ENCODE data around the gene TIMM13.

Gene TIMM13

DNA sequence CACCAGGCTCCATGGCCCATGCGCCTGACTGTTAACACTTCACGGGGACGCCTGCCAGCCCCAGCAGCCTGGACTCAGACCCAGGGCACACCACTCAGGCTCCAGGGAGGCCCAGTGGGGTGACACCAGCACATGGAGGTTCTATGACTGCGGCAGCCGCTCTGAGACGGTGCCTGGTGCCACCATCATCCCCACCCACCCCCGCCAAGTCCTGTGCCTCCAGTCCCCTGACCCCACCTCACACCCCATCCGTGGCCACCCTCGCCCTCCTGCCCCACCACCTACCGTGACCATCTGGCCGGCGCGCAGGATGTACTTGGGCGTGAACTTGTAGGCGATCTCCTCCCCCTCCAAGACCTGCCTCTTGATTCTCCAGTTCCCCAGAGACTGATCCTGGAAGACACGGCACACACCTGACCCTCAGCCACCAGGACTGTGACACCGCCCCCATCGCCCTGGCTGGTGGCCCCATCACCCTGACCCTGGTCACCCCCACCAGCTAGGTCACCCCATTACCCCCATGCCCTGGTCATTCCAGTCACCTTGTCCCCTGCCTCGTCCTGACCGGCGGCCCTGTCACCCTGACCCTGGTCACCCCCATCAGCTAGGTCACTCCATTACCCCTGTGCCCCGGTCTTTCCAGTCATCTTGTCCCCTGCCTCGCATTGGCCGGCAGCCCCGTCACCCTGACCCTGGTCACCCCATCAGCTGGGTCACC, 4.9 kb upstream of the TIMM13 start:
- peaks cover 56% of the 10 kb centered on the region for H3K36me3 ChIP-seq (ENCODE audit: control insufficient read depth, low read length)
- H3K4me2 ChIP-seq (ENCODE audit: low read length), result no peak overlapping the region
- H4K20me1 ChIP-seq (ENCODE audit: control insufficient read depth, insufficient read depth, low read depth, low read length), result no peaks in the 10 kb centered on the region
- H3K27me3 ChIP-seq (ENCODE audit: control insufficient read depth, low read length), result no peaks in the 10 kb centered on the region
- H3K9me2 ChIP-seq (replicated peaks; ENCODE audit: control insufficient read depth, low read length), result no peaks in the 10 kb centered on the region
- peaks cover 8% of the 10 kb centered on the region for H3K4me1 ChIP-seq (ENCODE audit: control insufficient read depth, low read length)
- no peak overlapping the region for H3K4me3 ChIP-seq (ENCODE audit: low read length)
- H3K9me3 ChIP-seq (ENCODE audit: control insufficient read depth, insufficient read depth, low read length), result no peaks in the 10 kb centered on the region
- peaks cover 10% of the 10 kb centered on the region for H3F3A ChIP-seq (ENCODE audit: control insufficient read depth, insufficient read depth)
- no peak for TF ChIP-seq EZH2phosphoT487 (IDR thresholded peaks at IDR 0.05; ENCODE audit: borderline replicate concordance, low read length)
- TF ChIP-seq, protein P1, sequence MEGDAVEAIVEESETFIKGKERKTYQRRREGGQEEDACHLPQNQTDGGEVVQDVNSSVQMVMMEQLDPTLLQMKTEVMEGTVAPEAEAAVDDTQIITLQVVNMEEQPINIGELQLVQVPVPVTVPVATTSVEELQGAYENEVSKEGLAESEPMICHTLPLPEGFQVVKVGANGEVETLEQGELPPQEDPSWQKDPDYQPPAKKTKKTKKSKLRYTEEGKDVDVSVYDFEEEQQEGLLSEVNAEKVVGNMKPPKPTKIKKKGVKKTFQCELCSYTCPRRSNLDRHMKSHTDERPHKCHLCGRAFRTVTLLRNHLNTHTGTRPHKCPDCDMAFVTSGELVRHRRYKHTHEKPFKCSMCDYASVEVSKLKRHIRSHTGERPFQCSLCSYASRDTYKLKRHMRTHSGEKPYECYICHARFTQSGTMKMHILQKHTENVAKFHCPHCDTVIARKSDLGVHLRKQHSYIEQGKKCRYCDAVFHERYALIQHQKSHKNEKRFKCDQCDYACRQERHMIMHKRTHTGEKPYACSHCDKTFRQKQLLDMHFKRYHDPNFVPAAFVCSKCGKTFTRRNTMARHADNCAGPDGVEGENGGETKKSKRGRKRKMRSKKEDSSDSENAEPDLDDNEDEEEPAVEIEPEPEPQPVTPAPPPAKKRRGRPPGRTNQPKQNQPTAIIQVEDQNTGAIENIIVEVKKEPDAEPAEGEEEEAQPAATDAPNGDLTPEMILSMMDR (IDR thresholded peaks at IDR 0.05; ENCODE audit: low read depth, low read length, poor library complexity, severe bottlenecking), result no peak
- H3K27ac ChIP-seq (ENCODE audit: low read depth, low read length), result no peak overlapping the region
- peaks cover 1% of the 10 kb centered on the region for H3K79me2 ChIP-seq (ENCODE audit: control insufficient read depth, low read length)

DNA sequence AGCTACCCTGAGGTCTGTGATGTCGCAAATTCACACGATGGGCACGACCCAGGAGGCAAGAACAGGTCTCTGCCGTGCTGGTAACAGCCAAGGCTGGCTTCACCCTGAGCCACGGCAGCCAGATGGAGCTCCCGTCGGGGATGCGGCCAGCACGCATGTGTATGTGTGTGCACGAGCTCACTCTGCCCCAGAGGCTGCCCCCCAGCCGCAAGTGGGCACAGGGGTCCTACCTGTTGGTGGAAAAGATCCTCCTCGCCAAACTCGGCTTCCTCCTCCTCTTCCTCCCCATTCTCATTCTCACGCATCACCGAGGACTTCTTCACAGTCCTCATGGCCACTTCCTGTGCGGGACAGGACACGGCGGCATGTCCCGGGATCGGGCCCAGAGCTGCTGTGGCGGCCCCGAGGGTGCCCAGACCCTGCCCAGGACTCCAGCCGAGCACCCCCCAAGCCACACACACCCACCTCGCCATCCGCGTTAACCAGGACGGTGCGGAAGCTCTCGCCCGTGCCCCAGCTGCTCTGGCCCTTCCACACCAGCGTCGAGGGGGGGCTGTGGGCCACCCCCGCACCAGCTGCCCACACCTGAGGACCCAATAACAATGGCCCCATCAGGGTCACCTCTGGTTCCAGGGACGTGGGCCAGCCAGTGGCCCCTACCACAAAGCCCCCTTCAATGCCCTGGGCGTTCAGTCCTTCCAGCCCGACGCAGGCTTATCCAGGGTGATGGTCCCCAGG, 4.1 kb upstream of the TIMM13 start:
- H3K9me3 ChIP-seq (ENCODE audit: control insufficient read depth, insufficient read depth, low read length), result no peaks in the 10 kb centered on the region
- H4K20me1 ChIP-seq (ENCODE audit: control insufficient read depth, insufficient read depth, low read depth, low read length), result no peaks in the 10 kb centered on the region
- TF ChIP-seq, protein P1 (IDR thresholded peaks at IDR 0.05; ENCODE audit: low read depth, low read length, poor library complexity, severe bottlenecking), result no peak
- no peak for TF ChIP-seq EZH2phosphoT487 (IDR thresholded peaks at IDR 0.05; ENCODE audit: borderline replicate concordance, low read length)
- H3F3A ChIP-seq (ENCODE audit: control insufficient read depth, insufficient read depth), result peaks cover 10% of the 10 kb centered on the region
- H3K4me1 ChIP-seq (ENCODE audit: control insufficient read depth, low read length), result peaks cover 9% of the 10 kb centered on the region
- peaks cover 9% of the 10 kb centered on the region for H3K79me2 ChIP-seq (ENCODE audit: control insufficient read depth, low read length)
- no peaks in the 10 kb centered on the region for H3K9me2 ChIP-seq (replicated peaks; ENCODE audit: control insufficient read depth, low read length)
- no peak overlapping the region for H3K4me2 ChIP-seq (ENCODE audit: low read length)
- H3K27ac ChIP-seq (ENCODE audit: low read depth, low read length), result no peak overlapping the region
- H3K36me3 ChIP-seq (ENCODE audit: control insufficient read depth, low read length), result peaks cover 58% of the 10 kb centered on the region
- H3K27me3 ChIP-seq (ENCODE audit: control insufficient read depth, low read length), result no peaks in the 10 kb centered on the region
- H3K4me3 ChIP-seq (ENCODE audit: low read length), result no peak overlapping the region

DNA sequence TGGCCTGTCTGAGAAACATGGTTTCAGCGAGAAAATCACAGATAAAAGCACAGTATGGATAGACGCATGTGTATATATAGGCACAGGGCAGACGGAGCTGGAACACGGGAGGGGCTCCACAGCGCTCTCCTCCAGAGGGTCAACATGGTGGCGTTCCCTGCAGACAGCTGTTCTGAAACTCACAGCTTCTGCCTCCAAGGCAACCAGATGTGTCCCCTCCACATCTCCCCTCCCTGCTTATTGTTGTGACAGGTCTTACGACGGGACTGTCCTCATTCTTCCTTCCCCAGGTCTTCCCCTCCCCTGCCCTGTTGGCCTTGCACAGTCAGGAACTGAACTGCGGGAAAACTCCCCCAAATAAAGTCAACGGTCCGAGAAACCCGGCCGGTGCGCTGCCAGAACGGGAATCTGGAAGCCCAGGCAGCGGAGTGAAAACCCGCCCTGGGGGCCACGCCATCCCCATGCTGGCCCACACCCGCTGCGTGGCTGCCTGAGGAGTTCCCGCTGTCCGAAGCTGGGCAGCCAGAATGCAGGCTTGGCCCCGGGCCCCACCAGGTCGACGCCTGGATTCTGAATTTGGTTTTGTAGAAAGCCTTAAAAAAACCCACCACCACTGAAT, 2.6 kb upstream of the TIMM13 start:
- no peak overlapping the region for H3K4me2 ChIP-seq (ENCODE audit: low read length)
- no peaks in the 10 kb centered on the region for H3K9me2 ChIP-seq (replicated peaks; ENCODE audit: control insufficient read depth, low read length)
- H3K4me1 ChIP-seq (ENCODE audit: control insufficient read depth, low read length), result peaks cover 17% of the 10 kb centered on the region
- H3K79me2 ChIP-seq (ENCODE audit: control insufficient read depth, low read length), result peaks cover 23% of the 10 kb centered on the region
- no peak overlapping the region for H3K4me3 ChIP-seq (ENCODE audit: low read length)
- H3K36me3 ChIP-seq (ENCODE audit: control insufficient read depth, low read length), result peaks cover 65% of the 10 kb centered on the region
- H3K9me3 ChIP-seq (ENCODE audit: control insufficient read depth, insufficient read depth, low read length), result no peaks in the 10 kb centered on the region
- peaks cover 10% of the 10 kb centered on the region for H3F3A ChIP-seq (ENCODE audit: control insufficient read depth, insufficient read depth)
- H3K27ac ChIP-seq (ENCODE audit: low read depth, low read length), result no peak overlapping the region
- no peaks in the 10 kb centered on the region for H3K27me3 ChIP-seq (ENCODE audit: control insufficient read depth, low read length)
- no peaks in the 10 kb centered on the region for H4K20me1 ChIP-seq (ENCODE audit: control insufficient read depth, insufficient read depth, low read depth, low read length)
- TF ChIP-seq, protein P1 (IDR thresholded peaks at IDR 0.05; ENCODE audit: low read depth, low read length, poor library complexity, severe bottlenecking), result no peak
- TF ChIP-seq EZH2phosphoT487 (IDR thresholded peaks at IDR 0.05; ENCODE audit: borderline replicate concordance, low read length), result no peak

All from DOHH2 (cell line).